Hepatocyte (in vitro differentiated cells): ENCODE results near the gene ARCN1.

Experiments used
- CTCF ChIP-seq: fragments of 200-600 bp; sonication (generic); IDR thresholded peaks from 2 replicates; pipeline ENCODE4 v1.5.1; 2016; ENCODE audit warnings: antibody characterized with exemption, mild to moderate bottlenecking; ENCODE audit not compliant: poor library complexity
- EZH2 ChIP-seq: fragments of 200-600 bp; sonication (generic); IDR thresholded peaks from 2 replicates; pipeline ENCODE4 v1.6.1; 2016; ENCODE audit warnings: antibody characterized with exemption, mild to moderate bottlenecking, borderline replicate concordance
- EZH2phosphoT487 ChIP-seq: fragments of 200-600 bp; sonication (generic); IDR thresholded peaks from one replicate; pipeline ENCODE4 v1.6.1; 2018; ENCODE audit warnings: antibody characterized with exemption, mild to moderate bottlenecking, low read depth, moderate library complexity; ENCODE audit not compliant: unreplicated experiment, severe bottlenecking

DNA sequence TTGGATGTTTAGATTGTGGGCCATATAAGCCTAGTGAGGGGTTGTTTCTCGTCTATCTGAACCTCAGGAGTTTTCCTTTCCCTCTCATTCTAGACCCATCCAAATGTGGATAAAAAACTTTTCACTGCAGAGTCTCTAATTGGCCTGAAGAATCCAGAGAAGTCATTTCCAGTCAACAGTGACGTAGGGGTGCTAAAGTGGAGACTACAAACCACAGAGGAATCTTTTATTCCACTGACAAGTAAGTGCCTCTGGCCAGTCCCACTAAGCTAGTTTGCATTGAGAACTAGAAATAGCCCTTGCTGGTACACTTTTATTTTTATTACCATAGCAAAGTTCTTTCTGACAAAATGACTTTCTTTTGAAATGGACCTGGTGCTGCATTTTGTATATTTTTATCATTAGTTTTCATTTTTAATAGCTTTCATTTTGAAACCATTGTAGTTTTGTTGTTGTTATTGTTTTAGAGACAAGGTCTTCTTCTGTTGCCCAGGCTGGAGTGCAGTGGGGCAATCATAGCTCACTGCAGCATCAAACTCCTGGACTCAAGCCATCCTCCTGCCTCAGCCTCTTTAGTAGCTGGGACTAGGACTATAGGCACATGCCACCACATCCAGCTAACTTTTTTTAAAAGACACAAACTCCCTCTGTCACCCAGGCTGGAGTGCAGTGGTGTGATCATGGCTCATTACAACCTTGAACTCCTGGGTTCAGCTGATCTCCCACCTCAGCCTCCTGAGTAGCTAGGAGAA lies 20.6 kb downstream of the ARCN1 start:
- no peak for TF ChIP-seq EZH2
- TF ChIP-seq CTCF = no peak
- no peak for TF ChIP-seq EZH2phosphoT487
